Measurements from ENCODE around the gene TPGS2. TPM values are rescaled to one million over a fixed set of nuclear protein-coding genes. Genes with fewer than 3 reads are reported as not detected.

Gene TPGS2
- total RNA-seq, 1 experiment from 2014 or later, result 160 TPM

- Mint-ChIP-seq H3K4me1 (ENCODE audit: low read depth, unreplicated experiment) (no peaks in the 10 kb centered on the region), H3K27me3 (ENCODE audit: unreplicated experiment) (no peaks in the 10 kb centered on the region), H3K36me3 (ENCODE audit: insufficient read depth, unreplicated experiment) (peaks cover 12% of the 10 kb centered on the region), H3K27ac (ENCODE audit: unreplicated experiment) (no peak overlapping the region), H3K9me3 (ENCODE audit: low read depth, unreplicated experiment) (no peaks in the 10 kb centered on the region), H3K4me3 (ENCODE audit: low read depth, unreplicated experiment) (no peak overlapping the region)
- TF ChIP-seq CTCF (IDR thresholded peaks at IDR 0.05; ENCODE audit: unreplicated experiment), result no peak
- no TSS peak for BruUV-seq (replicated peaks)
- intact Hi-C loops (cut with micrococcal nuclease; ENCODE audit: unreplicated experiment), result no loop called here
- CTCF ChIA-PET, result no interaction called here
- DNase-seq, result no peak
Observed at GRCh38 chr18:36792634-36793283, 36.0 kb downstream of the TPGS2 start.

- Mint-ChIP-seq H3K9me3 (ENCODE audit: low read depth, unreplicated experiment) (no peaks in the 10 kb centered on the region), H3K27ac (ENCODE audit: unreplicated experiment) (no peak overlapping the region), H3K4me1 (ENCODE audit: low read depth, unreplicated experiment) (no peaks in the 10 kb centered on the region), H3K27me3 (ENCODE audit: unreplicated experiment) (no peaks in the 10 kb centered on the region), H3K36me3 (ENCODE audit: insufficient read depth, unreplicated experiment) (peaks cover 7% of the 10 kb centered on the region), H3K4me3 (ENCODE audit: low read depth, unreplicated experiment) (no peak overlapping the region)
- intact Hi-C loops (cut with micrococcal nuclease; ENCODE audit: unreplicated experiment), result no loop called here
- no peak for TF ChIP-seq CTCF (IDR thresholded peaks at IDR 0.05; ENCODE audit: unreplicated experiment)
- CTCF ChIA-PET, result no interaction called here
- BruUV-seq (replicated peaks), result no TSS peak
- DNase-seq, result no peak
Observed at GRCh38 chr18:36786686-36787085, 42.1 kb downstream of the TPGS2 start.

- no peak overlapping the region for H3K27ac Mint-ChIP-seq (ENCODE audit: unreplicated experiment)
- no TSS peak for BruUV-seq (replicated peaks)
Observed at GRCh38 chr18:36783792-36784191, 45.0 kb downstream of the TPGS2 start.

GRCh38 chr18:36782710-36783109, 46.1 kb downstream of the TPGS2 start:
- no peaks in the 10 kb centered on the region for H3K4me1 Mint-ChIP-seq (ENCODE audit: low read depth, unreplicated experiment)
- peaks cover 6% of the 10 kb centered on the region for H3K36me3 Mint-ChIP-seq (ENCODE audit: insufficient read depth, unreplicated experiment)
- CTCF ChIA-PET, result no interaction called here
- H3K27me3 Mint-ChIP-seq (ENCODE audit: unreplicated experiment), result no peaks in the 10 kb centered on the region
- TF ChIP-seq CTCF (IDR thresholded peaks at IDR 0.05; ENCODE audit: unreplicated experiment), result no peak
- H3K4me3 Mint-ChIP-seq (ENCODE audit: low read depth, unreplicated experiment), result no peak overlapping the region
- no peak overlapping the region for H3K27ac Mint-ChIP-seq (ENCODE audit: unreplicated experiment)
- no TSS peak for BruUV-seq (replicated peaks)
- DNase-seq, result no peak
- intact Hi-C loops (cut with micrococcal nuclease; ENCODE audit: unreplicated experiment), result no loop called here
- H3K9me3 Mint-ChIP-seq (ENCODE audit: low read depth, unreplicated experiment), result no peaks in the 10 kb centered on the region

More at GRCh38 chr18:36783792-36784191, 45.0 kb downstream of the TPGS2 start:
- Mint-ChIP-seq H3K27me3 (ENCODE audit: unreplicated experiment) (no peaks in the 10 kb centered on the region), H3K36me3 (ENCODE audit: insufficient read depth, unreplicated experiment) (peaks cover 6% of the 10 kb centered on the region), H3K9me3 (ENCODE audit: low read depth, unreplicated experiment) (no peaks in the 10 kb centered on the region), H3K4me1 (ENCODE audit: low read depth, unreplicated experiment) (no peaks in the 10 kb centered on the region), H3K4me3 (ENCODE audit: low read depth, unreplicated experiment) (no peak overlapping the region)
- intact Hi-C loops (cut with micrococcal nuclease; ENCODE audit: unreplicated experiment), result no loop called here
- TF ChIP-seq CTCF (IDR thresholded peaks at IDR 0.05; ENCODE audit: unreplicated experiment), result no peak
- CTCF ChIA-PET, result no interaction called here
- DNase-seq, result no peak
